HepG2 (cell line): ENCODE measurements around the gene ZNF770. TPM values are rescaled to one million over a fixed set of nuclear protein-coding genes. Genes with fewer than 3 reads are reported as not detected.
A peak's percentile ranks its signal among the peaks of the same experiment; 100 is the strongest.

ENCODE experiments used
- ATAC-seq: fragments of 200-7000 bp; cut with Tn5 transposase; 3 replicates; pipeline ENCODE4 v1.9.1; 2020; ENCODE audit warnings: mild to moderate bottlenecking, moderate library complexity
- BruUV-seq: library from RNA; stranded (reverse); fragments of 400-500 nt; replicated peaks from 2 replicates; lab custom pipeline; 2021; lab: Mats Ljungman, UMichigan
- CTCF ChIA-PET: fragments of 300-600 bp; formaldehyde crosslinking; extraction: SDS; loops from one replicate; lab custom pipeline; 2021; ENCODE audit warnings: low total read pairs, inconsistent platforms, low intra/inter-chr PET ratio; lab: Yijun Ruan, JAX
- POLR2A ChIA-PET: fragments of 350-600 bp; sonication (Branson Sonifier 250); formaldehyde crosslinking; loops from one replicate; lab custom pipeline; 2020; ENCODE audit warnings: antibody characterized with exemption, inconsistent platforms; lab: Yijun Ruan, JAX
- DNase-seq: peaks from one replicate; pipeline ENCODE4 v3.0.0-alpha.2; 2015; ENCODE audit warnings: low spot score
- FAIRE-seq: peaks from 3 replicates; lab custom pipeline; 2011; peaks lifted over from hg19 to GRCh38; lab: Jason Lieb, UNC
- H2AFZ ChIP-seq: one replicate; pipeline ENCODE4 v1.6.1; 2011; ENCODE audit warnings: low read length, inconsistent platforms
- H3K27ac ChIP-seq: fragments of 300-600 bp; 3 replicates; pipeline ENCODE4 v1.8.0; 2011; ENCODE audit warnings: mixed run types, mild to moderate bottlenecking, mixed read lengths, low read length, inconsistent platforms; ENCODE audit not compliant: insufficient read depth; ENCODE audit errors: extremely low read length
- H3K27me3 ChIP-seq, 2 experiments: fragments of 200-600 bp in 1 of 2; 2 replicates in 1 of 2; 3 replicates in 1 of 2; pipeline versions ENCODE4 v1.6.0 to v1.8.0; 2011; ENCODE audit warnings: low read length in 2 of 2, mild to moderate bottlenecking in 2 of 2, moderate library complexity in 2 of 2, inconsistent platforms in 1 of 2; ENCODE audit not compliant: insufficient read depth in 2 of 2, control insufficient read depth in 1 of 2
- H3K36me3 ChIP-seq, 2 experiments: fragments of 200-600 bp in 1 of 2; replicated peaks in 1 of 2; 2 replicates in 1 of 2; 3 replicates in 1 of 2; pipeline versions ENCODE4 v1.5.1 to v1.8.0; 2011; ENCODE audit warnings: low read length in 2 of 2, inconsistent platforms in 1 of 2; ENCODE audit not compliant: insufficient read depth in 2 of 2, control insufficient read depth in 1 of 2
- H3K4me1 ChIP-seq: 2 replicates; pipeline ENCODE4 v1.5.1; 2012; ENCODE audit warnings: low read length, inconsistent platforms; ENCODE audit not compliant: insufficient read depth
- H3K4me2 ChIP-seq: 2 replicates; pipeline ENCODE4 v1.6.0; 2011; ENCODE audit warnings: low read depth, low read length, inconsistent platforms
- H3K4me3 ChIP-seq, 3 experiments: fragments of 200-600 bp in 1 of 3; sonication (generic), shearing (Covaris generic) in 1 of 3; replicated peaks in 1 of 3; 2 replicates each; pipeline ENCODE4 v1.5.1; 2011 to 2016; ENCODE audit warnings: low read length in 3 of 3, inconsistent platforms in 2 of 3, low read depth in 2 of 3, mild to moderate bottlenecking in 2 of 3, control low read depth in 1 of 3, mixed read lengths in 1 of 3; ENCODE audit not compliant: insufficient read depth in 1 of 3
- H3K79me2 ChIP-seq: one replicate; pipeline ENCODE4 v1.6.1; 2011; ENCODE audit warnings: low read length, inconsistent platforms; ENCODE audit not compliant: insufficient read depth
- H3K9ac ChIP-seq: 2 replicates; pipeline ENCODE4 v1.6.0; 2011; ENCODE audit warnings: mild to moderate bottlenecking, low read depth, low read length, inconsistent platforms; ENCODE audit not compliant: insufficient read depth
- H3K9me3 ChIP-seq: 2 replicates; pipeline ENCODE4 v1.5.1; 2012; ENCODE audit warnings: mild to moderate bottlenecking, low read length
- H4K20me1 ChIP-seq: 2 replicates; pipeline ENCODE4 v1.6.0; 2011; ENCODE audit warnings: inconsistent platforms, mild to moderate bottlenecking, low read length, moderate library complexity; ENCODE audit not compliant: insufficient read depth
- CENPT ChIP-seq: sonication (generic); formaldehyde crosslinking; IDR thresholded peaks from 2 replicates; pipeline ENCODE4 v1.8.0; 2022; ENCODE audit warnings: low read depth, mild to moderate bottlenecking, moderate library complexity, missing genetic modification reagents
- FLYWCH1 ChIP-seq: sonication (generic); formaldehyde crosslinking; IDR thresholded peaks from 2 replicates; pipeline ENCODE4 v1.8.1; 2023; ENCODE audit warnings: mild to moderate bottlenecking, missing genetic modification reagents
- FOXJ3 ChIP-seq: sonication (generic); formaldehyde crosslinking; IDR thresholded peaks from 2 replicates; pipeline ENCODE4 v1.4.0; 2020; ENCODE audit warnings: missing genetic modification reagents, mild to moderate bottlenecking, borderline replicate concordance
- HNRNPL ChIP-seq: fragments of 200-400 bp; formaldehyde crosslinking; IDR thresholded peaks from 2 replicates; pipeline ENCODE4 v1.6.1; 2017; ENCODE audit warnings: mild to moderate bottlenecking, low read depth, low read length
- ISL2 ChIP-seq: sonication (generic); formaldehyde crosslinking; IDR thresholded peaks from 2 replicates; pipeline ENCODE4 v1.5.0; 2020; ENCODE audit warnings: missing genetic modification reagents
- NR2C2 ChIP-seq: sonication (generic); formaldehyde crosslinking; IDR thresholded peaks from 2 replicates; pipeline ENCODE4 v1.4.0; 2020; ENCODE audit warnings: missing genetic modification reagents, mild to moderate bottlenecking, moderate library complexity, borderline replicate concordance
- PHF8 ChIP-seq: sonication (generic); formaldehyde crosslinking; IDR thresholded peaks from 2 replicates; pipeline ENCODE4 v1.5.0; 2020; ENCODE audit warnings: missing genetic modification reagents
- STAT5B ChIP-seq: sonication (generic); formaldehyde crosslinking; IDR thresholded peaks from 2 replicates; pipeline ENCODE4 v1.4.0; 2020; ENCODE audit warnings: missing genetic modification reagents
- ZNF292 ChIP-seq: sonication (generic); formaldehyde crosslinking; IDR thresholded peaks from 2 replicates; pipeline ENCODE4 v1.8.1; 2022; ENCODE audit warnings: mild to moderate bottlenecking, low read depth, missing genetic modification reagents, borderline replicate concordance
- ZNF432 ChIP-seq: sonication (generic); formaldehyde crosslinking; IDR thresholded peaks from 2 replicates; pipeline ENCODE4 v1.5.0; 2020; ENCODE audit warnings: missing genetic modification reagents, mild to moderate bottlenecking, borderline replicate concordance
- ZNF615 ChIP-seq: sonication (generic); formaldehyde crosslinking; IDR thresholded peaks from 2 replicates; pipeline ENCODE4 v1.5.0; 2020; ENCODE audit warnings: mild to moderate bottlenecking, missing genetic modification reagents, borderline replicate concordance
- WGBS: methylation state at CpG from one replicate; pipeline ENCODE4 v1.1.6; 2017; ENCODE audit warnings: low lambda C conversion rate; 5-methylcytosine and 5-hydroxymethylcytosine counted together
- in situ Hi-C: cut with HindIII; loops from 2 replicates; pipeline ENCODE4 v1.10.0; 2017; ENCODE audit warnings: low pct_unique_long_range_greater_than_20kb; ENCODE audit not compliant: extremely low pct_ligation_motif_present
- intact Hi-C: fragments of 100-400 bp; cut with micrococcal nuclease; formaldehyde crosslinking; loops from one replicate; pipeline ENCODE4 v1.10.0; 2022; ENCODE audit not compliant: unreplicated experiment
- polyA plus RNA-seq, 8 experiments: library from polyadenylated mRNA; depleted of rRNA in 3 of 8; stranded (reverse) in 7 of 8; unstranded in 1 of 8; fragments of >200 nt; fragmentation: Illumina TruSeq in 4 of 8; extraction: Trizol in 4 of 8; gene quantifications; 2 replicates each; pipeline versions ENCODE4 v1.2.1 to v1.2.3, GENCODE V29; 2011 to 2016; ENCODE audit warnings: low read depth in 4 of 8, missing spikeins in 1 of 8, mixed read lengths in 1 of 8; ENCODE audit not compliant: insufficient read depth in 1 of 8
- total RNA-seq, 5 experiments: library from RNA; depleted of rRNA; stranded (reverse); fragments of >200 nt; fragmentation: Illumina TruSeq; extraction: Trizol; gene quantifications; 2 replicates each; pipeline ENCODE4 v1.2.3, GENCODE V29; 2016; ENCODE audit warnings: low read depth in 1 of 5
- TF ChIP-seq, protein P1 (sequence below), 2 experiments: fragments of 450-650 bp in 1 of 2; sonication (generic) in 1 of 2; formaldehyde crosslinking; IDR thresholded peaks; 2 replicates each; pipeline versions ENCODE4 v1.5.0 to v1.8.0; 2020 to 2022; ENCODE audit warnings: mild to moderate bottlenecking in 1 of 2, missing genetic modification reagents in 1 of 2
- TF ChIP-seq, protein P2 (sequence below): sonication (generic); formaldehyde crosslinking; IDR thresholded peaks from 2 replicates; pipeline ENCODE4 v1.5.1; 2020; ENCODE audit warnings: mild to moderate bottlenecking, missing genetic modification reagents, borderline replicate concordance
- TF ChIP-seq, protein P3 (sequence below): IDR thresholded peaks from 2 replicates; pipeline ENCODE4 v1.6.1; 2012; ENCODE audit warnings: low read length, improper control_type of control experiment

The ZNF770 gene
- total and polyA plus RNA-seq, 2 of the 13 experiments (the other 11 are each of a cell fraction or from before 2014, with no cell fraction given): 15.5 to 33.1 TPM

DNA sequence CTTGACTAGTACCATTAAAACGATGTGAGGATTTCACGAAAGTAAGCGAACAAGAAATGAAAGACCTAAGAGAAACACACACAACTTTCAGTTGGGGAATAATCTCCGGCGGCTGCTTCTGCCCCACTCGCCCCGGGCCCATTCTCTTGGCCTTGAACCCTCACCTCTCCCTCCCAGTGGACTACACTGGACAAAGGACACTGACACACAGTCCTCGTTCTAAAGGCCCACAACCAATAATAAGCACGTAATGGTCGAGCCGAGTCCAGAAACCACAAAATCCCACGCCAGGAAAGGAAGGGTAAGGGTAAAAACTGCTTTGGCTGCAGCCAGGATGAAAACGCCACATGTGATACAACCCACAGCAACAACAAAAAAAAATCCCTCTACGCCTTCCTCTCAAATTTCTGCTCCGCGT lies 469 bp downstream of the ZNF770 start:
- H3K9ac ChIP-seq: peak overlapping the region; percentile 98
- peaks cover 45% of the 10 kb centered on the region for H3K4me1 ChIP-seq
- intact Hi-C loops: loop anchor here (1.0 kb wide), 1 partner anchor 18 kb away; the partner anchor contains the start of gene AQR
- DNase-seq (peak; percentile 49), FAIRE-seq (no peak), ATAC-seq (peak; percentile 61)
- ChIA-PET POLR2A (interaction anchor here (0.7 to 3.3 kb wide), 8 partner anchors 11 to 645 kb away, joined by 3 to 125 read pairs (median 4); partner anchors contain the start of genes AQR, DPH6, NOP10 and NUTM1), CTCF (no interaction called here)
- peaks cover 30% of the 10 kb centered on the region for H4K20me1 ChIP-seq
- peaks cover 45% of the 10 kb centered on the region for H3K79me2 ChIP-seq
- no peaks in the 10 kb centered on the region for H3K9me3 ChIP-seq
- H3K27me3 ChIP-seq: no peaks in the 10 kb centered on the region; a peak in 2 of 5 replicates
- H3K36me3 ChIP-seq: peaks cover 0 to 17% of the 10 kb centered on the region in 2 experiments; a peak in 3 of 5 replicates
- H3K27ac ChIP-seq: peak overlapping the region; percentile 96
- H3K4me2 ChIP-seq: peak overlapping the region; percentile 87
- no TSS peak for BruUV-seq
- under 1% methylated on average over 16 of the region's 16 CpGs for WGBS
- H3K4me3 ChIP-seq: peak overlapping the region; percentile 70 to 95 (median 76)
- in situ Hi-C loops: no loop called here
- no peak overlapping the region for H2AFZ ChIP-seq
- TF ChIP-seq PHF8: no peak
- TF ChIP-seq CENPT (CRISPR knock-in tag): 0 out of 2 replicates have a peak, but pooled peaks have one; percentile 8
- TF ChIP-seq ZNF615 (CRISPR knock-in tag): no peak
- TF ChIP-seq ZNF432 (CRISPR knock-in tag): no peak
- TF ChIP-seq STAT5B (CRISPR knock-in tag): no peak
- TF ChIP-seq FLYWCH1 (CRISPR knock-in tag): peak; percentile 90; the same call in 1 of the 2 replicates
- TF ChIP-seq, protein P1, sequence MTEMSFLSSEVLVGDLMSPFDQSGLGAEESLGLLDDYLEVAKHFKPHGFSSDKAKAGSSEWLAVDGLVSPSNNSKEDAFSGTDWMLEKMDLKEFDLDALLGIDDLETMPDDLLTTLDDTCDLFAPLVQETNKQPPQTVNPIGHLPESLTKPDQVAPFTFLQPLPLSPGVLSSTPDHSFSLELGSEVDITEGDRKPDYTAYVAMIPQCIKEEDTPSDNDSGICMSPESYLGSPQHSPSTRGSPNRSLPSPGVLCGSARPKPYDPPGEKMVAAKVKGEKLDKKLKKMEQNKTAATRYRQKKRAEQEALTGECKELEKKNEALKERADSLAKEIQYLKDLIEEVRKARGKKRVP (CRISPR knock-in tag; IDR thresholded peaks at IDR 0.05): no peak
- TF ChIP-seq NR2C2 (CRISPR knock-in tag): 0 out of 2 replicates have a peak, but pooled peaks have one; percentile 74
- TF ChIP-seq ZNF292 (CRISPR knock-in tag): no peak
- no peak for TF ChIP-seq HNRNPL
- TF ChIP-seq, protein P2, sequence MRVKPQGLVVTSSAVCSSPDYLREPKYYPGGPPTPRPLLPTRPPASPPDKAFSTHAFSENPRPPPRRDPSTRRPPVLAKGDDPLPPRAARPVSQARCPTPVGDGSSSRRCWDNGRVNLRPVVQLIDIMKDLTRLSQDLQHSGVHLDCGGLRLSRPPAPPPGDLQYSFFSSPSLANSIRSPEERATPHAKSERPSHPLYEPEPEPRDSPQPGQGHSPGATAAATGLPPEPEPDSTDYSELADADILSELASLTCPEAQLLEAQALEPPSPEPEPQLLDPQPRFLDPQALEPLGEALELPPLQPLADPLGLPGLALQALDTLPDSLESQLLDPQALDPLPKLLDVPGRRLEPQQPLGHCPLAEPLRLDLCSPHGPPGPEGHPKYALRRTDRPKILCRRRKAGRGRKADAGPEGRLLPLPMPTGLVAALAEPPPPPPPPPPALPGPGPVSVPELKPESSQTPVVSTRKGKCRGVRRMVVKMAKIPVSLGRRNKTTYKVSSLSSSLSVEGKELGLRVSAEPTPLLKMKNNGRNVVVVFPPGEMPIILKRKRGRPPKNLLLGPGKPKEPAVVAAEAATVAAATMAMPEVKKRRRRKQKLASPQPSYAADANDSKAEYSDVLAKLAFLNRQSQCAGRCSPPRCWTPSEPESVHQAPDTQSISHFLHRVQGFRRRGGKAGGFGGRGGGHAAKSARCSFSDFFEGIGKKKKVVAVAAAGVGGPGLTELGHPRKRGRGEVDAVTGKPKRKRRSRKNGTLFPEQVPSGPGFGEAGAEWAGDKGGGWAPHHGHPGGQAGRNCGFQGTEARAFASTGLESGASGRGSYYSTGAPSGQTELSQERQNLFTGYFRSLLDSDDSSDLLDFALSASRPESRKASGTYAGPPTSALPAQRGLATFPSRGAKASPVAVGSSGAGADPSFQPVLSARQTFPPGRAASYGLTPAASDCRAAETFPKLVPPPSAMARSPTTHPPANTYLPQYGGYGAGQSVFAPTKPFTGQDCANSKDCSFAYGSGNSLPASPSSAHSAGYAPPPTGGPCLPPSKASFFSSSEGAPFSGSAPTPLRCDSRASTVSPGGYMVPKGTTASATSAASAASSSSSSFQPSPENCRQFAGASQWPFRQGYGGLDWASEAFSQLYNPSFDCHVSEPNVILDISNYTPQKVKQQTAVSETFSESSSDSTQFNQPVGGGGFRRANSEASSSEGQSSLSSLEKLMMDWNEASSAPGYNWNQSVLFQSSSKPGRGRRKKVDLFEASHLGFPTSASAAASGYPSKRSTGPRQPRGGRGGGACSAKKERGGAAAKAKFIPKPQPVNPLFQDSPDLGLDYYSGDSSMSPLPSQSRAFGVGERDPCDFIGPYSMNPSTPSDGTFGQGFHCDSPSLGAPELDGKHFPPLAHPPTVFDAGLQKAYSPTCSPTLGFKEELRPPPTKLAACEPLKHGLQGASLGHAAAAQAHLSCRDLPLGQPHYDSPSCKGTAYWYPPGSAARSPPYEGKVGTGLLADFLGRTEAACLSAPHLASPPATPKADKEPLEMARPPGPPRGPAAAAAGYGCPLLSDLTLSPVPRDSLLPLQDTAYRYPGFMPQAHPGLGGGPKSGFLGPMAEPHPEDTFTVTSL (CRISPR knock-in tag): no peak; the same call in 1 of the 2 replicates
- TF ChIP-seq FOXJ3 (CRISPR knock-in tag): no peak
- TF ChIP-seq ISL2: no peak
- TF ChIP-seq, protein P3, sequence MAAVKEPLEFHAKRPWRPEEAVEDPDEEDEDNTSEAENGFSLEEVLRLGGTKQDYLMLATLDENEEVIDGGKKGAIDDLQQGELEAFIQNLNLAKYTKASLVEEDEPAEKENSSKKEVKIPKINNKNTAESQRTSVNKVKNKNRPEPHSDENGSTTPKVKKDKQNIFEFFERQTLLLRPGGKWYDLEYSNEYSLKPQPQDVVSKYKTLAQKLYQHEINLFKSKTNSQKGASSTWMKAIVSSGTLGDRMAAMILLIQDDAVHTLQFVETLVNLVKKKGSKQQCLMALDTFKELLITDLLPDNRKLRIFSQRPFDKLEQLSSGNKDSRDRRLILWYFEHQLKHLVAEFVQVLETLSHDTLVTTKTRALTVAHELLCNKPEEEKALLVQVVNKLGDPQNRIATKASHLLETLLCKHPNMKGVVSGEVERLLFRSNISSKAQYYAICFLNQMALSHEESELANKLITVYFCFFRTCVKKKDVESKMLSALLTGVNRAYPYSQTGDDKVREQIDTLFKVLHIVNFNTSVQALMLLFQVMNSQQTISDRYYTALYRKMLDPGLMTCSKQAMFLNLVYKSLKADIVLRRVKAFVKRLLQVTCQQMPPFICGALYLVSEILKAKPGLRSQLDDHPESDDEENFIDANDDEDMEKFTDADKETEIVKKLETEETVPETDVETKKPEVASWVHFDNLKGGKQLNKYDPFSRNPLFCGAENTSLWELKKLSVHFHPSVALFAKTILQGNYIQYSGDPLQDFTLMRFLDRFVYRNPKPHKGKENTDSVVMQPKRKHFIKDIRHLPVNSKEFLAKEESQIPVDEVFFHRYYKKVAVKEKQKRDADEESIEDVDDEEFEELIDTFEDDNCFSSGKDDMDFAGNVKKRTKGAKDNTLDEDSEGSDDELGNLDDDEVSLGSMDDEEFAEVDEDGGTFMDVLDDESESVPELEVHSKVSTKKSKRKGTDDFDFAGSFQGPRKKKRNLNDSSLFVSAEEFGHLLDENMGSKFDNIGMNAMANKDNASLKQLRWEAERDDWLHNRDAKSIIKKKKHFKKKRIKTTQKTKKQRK: no peak
